HEK293T (cell line): ENCODE data around the gene ERGIC3.

ENCODE experiments used
- CTCF ChIA-PET: fragments of 350-600 bp; formaldehyde crosslinking; extraction: SDS; loops from one replicate; lab custom pipeline; 2021; ENCODE audit warnings: antibody characterized with exemption, inconsistent platforms; lab: Yijun Ruan, JAX
- POLR2A ChIA-PET: fragments of 350-600 bp; formaldehyde crosslinking; extraction: SDS; loops from one replicate; lab custom pipeline; 2020; ENCODE audit warnings: antibody characterized with exemption, inconsistent platforms; lab: Yijun Ruan, JAX
- DNase-seq: peaks from one replicate; pipeline ENCODE4 v3.0.0; 2012; ENCODE audit warnings: mixed read lengths; ENCODE audit errors: extremely low spot score
- ARNT ChIP-seq: fragments of 450-650 bp; IDR thresholded peaks from 2 replicates; pipeline ENCODE4 v1.6.1; 2017; ENCODE audit warnings: mild to moderate bottlenecking
- BHLHE40 ChIP-seq: fragments of 450-650 bp; IDR thresholded peaks from 2 replicates; pipeline ENCODE4 v1.6.1; 2016; ENCODE audit warnings: mild to moderate bottlenecking, moderate library complexity, borderline replicate concordance
- CTBP1 ChIP-seq: fragments of 450-650 bp; IDR thresholded peaks from 2 replicates; pipeline ENCODE4 v1.6.1; 2016; ENCODE audit warnings: borderline replicate concordance
- ELF4 ChIP-seq: fragments of 450-650 bp; IDR thresholded peaks from 2 replicates; pipeline ENCODE4 v1.6.1; 2017; ENCODE audit warnings: antibody characterized with exemption
- FOXA1 ChIP-seq: fragments of 450-650 bp; IDR thresholded peaks from 2 replicates; pipeline ENCODE4 v1.6.1; 2016; ENCODE audit warnings: mild to moderate bottlenecking
- FOXK2 ChIP-seq: fragments of 450-650 bp; IDR thresholded peaks from 2 replicates; pipeline ENCODE4 v1.6.1; 2016; ENCODE audit warnings: mild to moderate bottlenecking
- FOXM1 ChIP-seq: fragments of 450-650 bp; IDR thresholded peaks from 2 replicates; pipeline ENCODE4 v1.6.1; 2017; ENCODE audit warnings: mild to moderate bottlenecking, borderline replicate concordance
- HDGF ChIP-seq: fragments of 450-650 bp; IDR thresholded peaks from 2 replicates; pipeline ENCODE4 v1.6.1; 2017; ENCODE audit warnings: antibody characterized with exemption, borderline replicate concordance
- L3MBTL2 ChIP-seq: fragments of 450-650 bp; conservative IDR thresholded peaks from 2 replicates; pipeline ENCODE4 v1.6.1; 2016; ENCODE audit warnings: mild to moderate bottlenecking
- LEF1 ChIP-seq: fragments of 450-650 bp; IDR thresholded peaks from 2 replicates; pipeline ENCODE4 v1.6.1; 2017; ENCODE audit warnings: mild to moderate bottlenecking, borderline replicate concordance
- NFRKB ChIP-seq: fragments of 450-650 bp; IDR thresholded peaks from 2 replicates; pipeline ENCODE4 v1.6.1; 2016; ENCODE audit warnings: mild to moderate bottlenecking, moderate library complexity
- PKNOX1 ChIP-seq: fragments of 450-650 bp; IDR thresholded peaks from 2 replicates; pipeline ENCODE4 v1.6.1; 2016
- SP1 ChIP-seq: fragments of 450-650 bp; IDR thresholded peaks from 2 replicates; pipeline ENCODE4 v1.6.1; 2017
- SUZ12 ChIP-seq: fragments of 450-650 bp; IDR thresholded peaks from 2 replicates; pipeline ENCODE4 v1.6.1; 2016; ENCODE audit warnings: mild to moderate bottlenecking
- TARDBP ChIP-seq: fragments of 450-650 bp; IDR thresholded peaks from 2 replicates; pipeline ENCODE4 v1.6.1; 2016
- ZNF384 ChIP-seq: fragments of 450-650 bp; IDR thresholded peaks from 2 replicates; pipeline ENCODE4 v1.6.1; 2016

ERGIC3 gene

DNA sequence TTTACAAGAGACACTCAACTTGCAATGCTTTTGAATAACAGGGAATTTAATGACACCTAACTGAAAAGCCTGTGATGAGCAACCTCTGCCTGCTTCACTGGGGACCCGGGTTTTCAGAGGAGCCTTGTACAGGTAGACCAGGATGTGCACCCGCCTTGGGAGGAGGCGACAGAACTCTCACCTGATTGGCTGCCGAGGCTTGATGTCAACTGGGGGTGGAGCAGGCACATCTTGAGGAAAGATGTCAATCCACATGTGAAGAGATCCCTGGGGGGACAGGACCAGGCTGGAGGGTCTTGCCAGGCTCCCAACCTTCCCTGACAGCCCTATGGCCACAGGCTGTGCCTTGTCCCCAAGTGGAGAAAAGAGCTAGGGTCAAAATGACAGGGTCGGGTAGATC, 19.8 kb downstream of the ERGIC3 start:
- ChIA-PET POLR2A (interaction anchor here (1.3 kb wide), 1 partner anchor 22 kb away, joined by 4 read pairs; no protein-coding TSS in a partner anchor), CTCF (interaction anchor here (0.6 kb wide), 1 partner anchor 9 kb away, joined by 3 read pairs; no protein-coding TSS in a partner anchor)
- TF ChIP-seq ZNF384, result no peak
- no peak for TF ChIP-seq FOXA1
- TF ChIP-seq BHLHE40, result no peak
- TF ChIP-seq LEF1, result no peak
- TF ChIP-seq SUZ12, result no peak
- no peak for TF ChIP-seq PKNOX1
- TF ChIP-seq CTBP1, result no peak
- TF ChIP-seq ARNT, result no peak
- TF ChIP-seq L3MBTL2, result no peak
- no peak for TF ChIP-seq ELF4
- no peak for TF ChIP-seq FOXM1
- DNase-seq, result no peak

- TF ChIP-seq ARNT (no peak), FOXK2 (no peak), ELF4 (no peak), TARDBP (no peak), PKNOX1 (no peak), ZNF384 (no peak), LEF1 (no peak), NFRKB (no peak), CTBP1 (no peak), BHLHE40 (no peak), FOXM1 (no peak), HDGF (no peak), L3MBTL2 (no peak), SP1 (no peak), FOXA1 (no peak), SUZ12 (no peak)
- ChIA-PET CTCF (interaction anchor here (0.6 kb wide), 1 partner anchor 8 kb away, joined by 3 read pairs; no protein-coding TSS in a partner anchor), POLR2A (interaction anchor here (1.3 kb wide), 1 partner anchor 23 kb away, joined by 4 read pairs; no protein-coding TSS in a partner anchor)
Measured at GRCh38 chr20:35562541-35563110, 20.7 kb downstream of the ERGIC3 start.

GRCh38 chr20:35563834-35564233, 22.0 kb downstream of the ERGIC3 start:
- CTCF ChIA-PET, result no interaction called here
- no peak for TF ChIP-seq SUZ12
- TF ChIP-seq ZNF384, result no peak
- no peak for TF ChIP-seq L3MBTL2
- TF ChIP-seq SP1, result no peak
- TF ChIP-seq FOXM1, result no peak
- TF ChIP-seq LEF1, result no peak
- TF ChIP-seq FOXK2, result no peak
- TF ChIP-seq HDGF, result no peak
- no peak for TF ChIP-seq NFRKB
- no peak for DNase-seq
- POLR2A ChIA-PET, result no interaction called here

More at GRCh38 chr20:35562541-35563110, 20.7 kb downstream of the ERGIC3 start:
- DNase-seq, result no peak

DNA sequence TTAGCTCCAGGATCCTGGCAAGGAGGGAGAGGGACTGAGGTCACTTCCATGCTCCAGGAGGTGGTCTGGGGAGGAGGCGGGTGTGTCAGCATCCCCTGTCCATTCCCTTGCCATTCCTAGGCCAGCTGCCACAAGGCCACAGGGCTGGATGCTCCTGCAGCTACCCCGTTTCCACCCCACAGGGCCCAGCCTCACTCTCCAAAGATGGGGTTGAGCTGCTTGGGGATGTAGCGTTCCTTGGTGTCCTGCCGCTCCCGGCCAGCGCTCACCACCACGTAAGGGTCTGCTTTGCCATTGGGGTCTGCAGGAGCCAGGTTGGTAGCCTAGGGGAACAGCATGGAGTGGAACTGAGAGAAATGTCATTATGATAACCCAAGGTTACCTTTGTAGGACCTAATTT, 23.0 kb downstream of the ERGIC3 start:
- TF ChIP-seq PKNOX1, result no peak
- TF ChIP-seq FOXK2, result no peak
- TF ChIP-seq TARDBP, result no peak
- no peak for TF ChIP-seq ZNF384
- no peak for TF ChIP-seq ELF4
- no peak for TF ChIP-seq SUZ12
- TF ChIP-seq L3MBTL2, result no peak
- no peak for TF ChIP-seq ARNT
- TF ChIP-seq NFRKB, result no peak
- TF ChIP-seq FOXM1, result no peak
- TF ChIP-seq SP1, result no peak
- TF ChIP-seq BHLHE40, result no peak
- DNase-seq, result no peak
- CTCF ChIA-PET, result no interaction called here
- POLR2A ChIA-PET, result no interaction called here

- peak; percentile 45 for DNase-seq
- no peak for TF ChIP-seq ARNT
- no peak for TF ChIP-seq PKNOX1
- POLR2A ChIA-PET, result no interaction called here
- CTCF ChIA-PET, result interaction anchor here (0.6 kb wide), 1 partner anchor 27 kb away, joined by 3 read pairs; no protein-coding TSS in a partner anchor
Measured at GRCh38 chr20:35568645-35569044, 26.8 kb downstream of the ERGIC3 start.

DNA sequence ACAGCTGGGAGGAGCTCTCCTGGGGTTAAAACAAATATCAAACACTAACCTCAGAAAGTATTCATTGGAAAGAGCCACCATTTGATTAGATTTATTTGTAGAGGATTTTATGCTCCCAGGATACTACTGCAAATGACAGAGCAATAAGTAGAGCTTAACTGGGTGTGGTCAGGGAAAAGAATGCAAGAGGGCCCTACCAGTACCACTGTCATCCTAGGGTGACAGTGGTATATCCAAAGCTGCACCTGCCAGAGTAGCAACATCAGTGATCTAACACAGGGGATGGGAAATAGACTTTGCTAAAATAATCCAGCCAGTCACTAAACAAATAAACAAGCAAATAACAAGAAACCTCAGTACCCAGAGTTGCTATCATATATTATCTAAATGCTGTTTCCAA, 29.7 kb downstream of the ERGIC3 start:
- no peak for TF ChIP-seq BHLHE40
- no peak for TF ChIP-seq FOXK2
- no peak for TF ChIP-seq FOXA1
- TF ChIP-seq SUZ12, result no peak
- no peak for TF ChIP-seq SP1
- TF ChIP-seq L3MBTL2, result no peak
- TF ChIP-seq ARNT, result no peak
- DNase-seq, result no peak
- ChIA-PET POLR2A (no interaction called here), CTCF (interaction anchor here (0.7 kb wide), 1 partner anchor 36 kb away, joined by 3 read pairs; no protein-coding TSS in a partner anchor)
